GM12801 (cell line): ENCODE measurements around the gene FOXD2.

ENCODE experiments used
- CTCF ChIP-seq: IDR thresholded peaks from one replicate; pipeline ENCODE4 v1.5.1; 2011; ENCODE audit warnings: control low read depth; ENCODE audit not compliant: insufficient read length; ENCODE audit errors: extremely low read depth

The FOXD2 gene

GRCh38 chr1:47409311-47410067 is 28.4 kb upstream of the FOXD2 start:
- TF ChIP-seq CTCF, result no peak

GRCh38 chr1:47410068-47410455 is 27.8 kb upstream of the FOXD2 start:
- TF ChIP-seq CTCF, result no peak

- TF ChIP-seq CTCF, result no peak
These were observed 26.4 kb upstream of the FOXD2 start for GRCh38 chr1:47411436-47411835.

GRCh38 chr1:47412437-47412836 is 25.4 kb upstream of the FOXD2 start:
- TF ChIP-seq CTCF, result no peak

- no peak for TF ChIP-seq CTCF
These were observed 22.0 kb upstream of the FOXD2 start, which contains the start of gene FOXE3 for GRCh38 chr1:47415728-47416318. Gene FOXE3 (plus strand): TSS chr1:47416285. CDS start chr1:47416316, 31 bp downstream.

- no peak for TF ChIP-seq CTCF
These were observed 21.3 kb upstream of the FOXD2 start for GRCh38 chr1:47416319-47417169.
